MCF 10A (cell line): ENCODE results near the gene VCL. TPM values are rescaled to one million over a fixed set of nuclear protein-coding genes. Genes with fewer than 3 reads are reported as not detected.

Experiments used
- BruUV-seq: library from RNA; stranded (reverse); fragments of 400-500 nt; replicated peaks from 2 replicates; lab custom pipeline; 2021; lab: Mats Ljungman, UMichigan
- CTCF ChIA-PET: fragments of 300-600 bp; sonication (Branson Sonifier 250); formaldehyde crosslinking; extraction: SDS; loops from one replicate; lab custom pipeline; 2021; ENCODE audit warnings: antibody characterized with exemption, inconsistent platforms; lab: Yijun Ruan, JAX
- POLR2A ChIA-PET: fragments of 300-600, 350-650 bp; sonication (Branson Sonifier 250); formaldehyde crosslinking; extraction: SDS; loops from one replicate; lab custom pipeline; 2020; ENCODE audit warnings: antibody characterized with exemption, inconsistent platforms; lab: Yijun Ruan, JAX
- DNase-seq: peaks from one replicate; pipeline ENCODE4 v3.0.0-alpha.2; 2018; ENCODE audit not compliant: unreplicated experiment
- H3K27ac Mint-ChIP-seq: one replicate; pipeline ENCODE4 v1.8.0; 2022; ENCODE audit warnings: mild to moderate bottlenecking, low read depth, mixed read lengths; ENCODE audit not compliant: unreplicated experiment
- H3K27me3 Mint-ChIP-seq: one replicate; pipeline ENCODE4 v1.8.0; 2022; ENCODE audit warnings: mixed read lengths; ENCODE audit not compliant: insufficient read depth, unreplicated experiment
- H3K36me3 Mint-ChIP-seq: one replicate; pipeline ENCODE4 v1.8.0; 2022; ENCODE audit warnings: mild to moderate bottlenecking, moderate library complexity, mixed read lengths; ENCODE audit not compliant: insufficient read depth, unreplicated experiment
- H3K4me1 Mint-ChIP-seq: one replicate; pipeline ENCODE4 v1.8.0; 2022; ENCODE audit warnings: mixed read lengths; ENCODE audit not compliant: insufficient read depth, unreplicated experiment
- H3K4me3 Mint-ChIP-seq: one replicate; pipeline ENCODE4 v1.8.0; 2022; ENCODE audit warnings: mild to moderate bottlenecking, moderate library complexity, mixed read lengths; ENCODE audit not compliant: unreplicated experiment
- H3K9me3 Mint-ChIP-seq: one replicate; pipeline ENCODE4 v1.8.0; 2022; ENCODE audit warnings: mixed read lengths; ENCODE audit not compliant: unreplicated experiment
- intact Hi-C: fragments of 100-400 bp; cut with micrococcal nuclease; formaldehyde crosslinking; loops from 2 replicates; pipeline ENCODE4 v1.14.1; 2022
- total RNA-seq: library from RNA; stranded (reverse); gene quantifications from 2 replicates; pipeline ENCODE4 v1.2.3, GENCODE V29; 2022
- TF ChIP-seq, protein P1 (sequence below): fragments of 200-600 bp; IDR thresholded peaks from one replicate; pipeline ENCODE4 v1.8.0; 2022; ENCODE audit warnings: antibody characterized with exemption, mild to moderate bottlenecking; ENCODE audit not compliant: unreplicated experiment

The VCL gene
- total RNA-seq, 1 experiment from 2014 or later = 90.2 TPM

DNA sequence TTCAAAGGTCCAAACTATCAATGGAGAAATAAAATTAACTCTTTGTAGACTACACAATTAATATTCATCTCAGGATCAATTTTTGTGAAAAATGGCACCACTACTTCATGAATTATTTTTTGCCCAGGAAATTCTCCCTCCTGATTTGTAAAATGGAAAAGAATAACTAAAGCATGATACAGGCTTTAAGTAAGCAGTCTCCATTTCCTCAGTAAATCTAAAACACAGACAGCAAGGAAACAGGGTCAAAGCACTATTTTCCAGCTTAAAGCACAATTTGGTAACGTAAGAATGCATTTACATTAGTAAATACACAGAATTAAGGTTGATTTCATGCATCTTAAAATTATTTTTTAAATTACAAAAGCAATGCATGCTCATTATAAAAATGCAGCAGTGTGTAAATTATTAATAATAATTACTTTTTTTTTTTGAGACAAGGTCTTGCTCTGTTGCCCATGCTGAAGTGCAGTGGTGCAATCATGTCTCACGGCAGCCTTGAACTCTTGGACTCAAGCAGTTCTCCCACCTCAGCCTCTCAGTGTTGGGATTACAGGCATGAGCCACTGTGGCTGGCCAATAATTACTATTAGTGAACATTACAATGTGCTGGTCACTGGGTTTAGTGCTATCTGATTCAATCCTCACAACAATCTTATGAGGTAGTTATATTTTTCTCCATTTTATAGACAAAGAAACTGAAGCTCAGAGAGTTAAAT is 26.1 kb upstream of the VCL start:
- no TSS peak for BruUV-seq
- H3K4me3 Mint-ChIP-seq = no peak overlapping the region
- no peak for DNase-seq
- TF ChIP-seq, protein P1, sequence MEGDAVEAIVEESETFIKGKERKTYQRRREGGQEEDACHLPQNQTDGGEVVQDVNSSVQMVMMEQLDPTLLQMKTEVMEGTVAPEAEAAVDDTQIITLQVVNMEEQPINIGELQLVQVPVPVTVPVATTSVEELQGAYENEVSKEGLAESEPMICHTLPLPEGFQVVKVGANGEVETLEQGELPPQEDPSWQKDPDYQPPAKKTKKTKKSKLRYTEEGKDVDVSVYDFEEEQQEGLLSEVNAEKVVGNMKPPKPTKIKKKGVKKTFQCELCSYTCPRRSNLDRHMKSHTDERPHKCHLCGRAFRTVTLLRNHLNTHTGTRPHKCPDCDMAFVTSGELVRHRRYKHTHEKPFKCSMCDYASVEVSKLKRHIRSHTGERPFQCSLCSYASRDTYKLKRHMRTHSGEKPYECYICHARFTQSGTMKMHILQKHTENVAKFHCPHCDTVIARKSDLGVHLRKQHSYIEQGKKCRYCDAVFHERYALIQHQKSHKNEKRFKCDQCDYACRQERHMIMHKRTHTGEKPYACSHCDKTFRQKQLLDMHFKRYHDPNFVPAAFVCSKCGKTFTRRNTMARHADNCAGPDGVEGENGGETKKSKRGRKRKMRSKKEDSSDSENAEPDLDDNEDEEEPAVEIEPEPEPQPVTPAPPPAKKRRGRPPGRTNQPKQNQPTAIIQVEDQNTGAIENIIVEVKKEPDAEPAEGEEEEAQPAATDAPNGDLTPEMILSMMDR = no peak
- H3K36me3 Mint-ChIP-seq = no peaks in the 10 kb centered on the region
- ChIA-PET POLR2A (interaction anchor here (0.6 to 0.8 kb wide), 2 partner anchors 27 to 84 kb away, joined by 3 read pairs; no protein-coding TSS in a partner anchor), CTCF (interaction anchor here (0.6 to 1.2 kb wide), 5 partner anchors 15 to 92 kb away, joined by 3 to 8 read pairs (median 4); no protein-coding TSS in a partner anchor)
- H3K9me3 Mint-ChIP-seq = no peaks in the 10 kb centered on the region
- H3K27me3 Mint-ChIP-seq = no peaks in the 10 kb centered on the region
- no peak overlapping the region for H3K27ac Mint-ChIP-seq
- H3K4me1 Mint-ChIP-seq = peaks cover 5% of the 10 kb centered on the region
- intact Hi-C loops = no loop called here

DNA sequence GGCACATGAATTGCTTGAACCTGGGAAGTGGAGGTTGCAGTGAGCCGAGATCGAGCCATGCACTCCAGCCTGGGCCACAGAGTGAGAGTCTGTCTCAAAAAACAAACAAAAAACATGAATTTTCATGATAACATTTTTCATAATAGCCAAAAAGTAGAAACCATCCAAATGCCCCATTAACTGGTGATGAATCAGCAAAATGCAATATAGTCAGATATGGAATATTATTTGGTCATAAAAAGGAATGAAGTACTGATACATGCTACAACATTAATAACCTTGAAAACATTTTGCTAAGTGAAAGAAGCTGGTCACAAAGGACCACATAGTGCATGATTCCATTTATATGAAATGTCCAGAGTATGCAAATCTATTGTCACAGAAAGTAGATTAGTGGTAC is 24.5 kb upstream of the VCL start:
- peaks cover 5% of the 10 kb centered on the region for H3K4me1 Mint-ChIP-seq
- intact Hi-C loops = no loop called here
- no peaks in the 10 kb centered on the region for H3K27me3 Mint-ChIP-seq
- TF ChIP-seq, protein P1 = no peak
- POLR2A ChIA-PET = no interaction called here
- no peak overlapping the region for H3K4me3 Mint-ChIP-seq
- no peak for DNase-seq
- H3K9me3 Mint-ChIP-seq = no peaks in the 10 kb centered on the region
- H3K36me3 Mint-ChIP-seq = no peaks in the 10 kb centered on the region
- CTCF ChIA-PET = no interaction called here
- no TSS peak for BruUV-seq
- no peak overlapping the region for H3K27ac Mint-ChIP-seq

DNA sequence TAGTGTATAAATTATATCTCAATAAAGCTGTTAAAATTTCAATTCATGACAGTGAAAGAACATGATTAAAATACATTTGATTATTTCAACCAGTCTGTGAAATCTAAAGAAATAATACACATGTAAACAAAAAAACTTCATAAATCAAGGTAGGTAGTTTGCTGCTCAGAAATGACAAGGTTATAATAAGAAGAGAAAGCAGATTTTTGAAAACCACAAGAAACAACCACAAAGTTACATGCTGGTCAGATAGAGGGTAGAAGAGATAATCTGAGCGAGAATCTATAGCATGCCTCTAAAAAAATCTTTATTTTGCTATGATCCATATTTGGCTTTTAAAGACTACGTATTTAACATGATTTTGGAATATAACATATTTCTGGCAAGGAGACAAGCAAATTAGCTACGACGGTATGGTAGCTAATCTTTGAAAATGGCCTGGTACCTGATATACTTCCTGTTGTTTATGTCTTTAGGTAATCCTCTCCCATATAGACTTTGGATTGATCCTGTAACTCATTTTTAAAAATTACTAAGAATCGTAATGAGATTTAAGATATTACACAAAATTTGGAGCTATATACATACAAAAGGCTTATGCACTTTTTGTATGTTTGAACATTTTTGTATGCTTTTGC is 23.5 kb upstream of the VCL start:
- TF ChIP-seq, protein P1 = no peak
- Mint-ChIP-seq H3K36me3 (no peaks in the 10 kb centered on the region), H3K4me1 (peaks cover under 1% of the 10 kb centered on the region), H3K27me3 (no peaks in the 10 kb centered on the region), H3K27ac (no peak overlapping the region), H3K9me3 (no peaks in the 10 kb centered on the region), H3K4me3 (no peak overlapping the region)
- ChIA-PET CTCF (interaction anchor here (0.7 kb wide), 1 partner anchor 25 kb away, joined by 7 read pairs; no protein-coding TSS in a partner anchor), POLR2A (interaction anchor here (0.5 to 1.1 kb wide), 3 partner anchors 8 to 109 kb away, joined by 3 to 5 read pairs (median 3); no protein-coding TSS in a partner anchor)
- no peak for DNase-seq
- intact Hi-C loops = no loop called here
- no TSS peak for BruUV-seq

DNA sequence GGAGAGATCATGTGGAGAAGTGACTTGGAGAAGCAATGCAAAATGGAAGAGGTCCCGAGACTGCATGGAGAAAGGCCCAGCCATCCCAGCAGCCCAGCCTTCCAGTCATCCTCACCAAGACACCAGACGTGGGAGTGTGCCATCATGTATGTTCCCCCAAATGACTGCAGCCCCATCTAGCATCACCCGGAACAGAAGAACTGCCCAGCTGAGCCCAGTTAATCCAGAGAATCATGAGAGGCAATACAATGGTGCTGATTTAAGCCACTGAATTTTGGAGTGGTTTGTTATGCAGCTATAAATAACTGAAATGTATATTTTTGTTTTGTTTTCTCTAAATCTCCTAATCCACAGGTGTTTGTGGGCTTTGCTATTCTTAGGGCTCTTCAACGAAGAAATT is 22.5 kb upstream of the VCL start:
- no peak overlapping the region for H3K4me3 Mint-ChIP-seq
- no peak for DNase-seq
- ChIA-PET CTCF (no interaction called here), POLR2A (no interaction called here)
- H3K4me1 Mint-ChIP-seq = no peaks in the 10 kb centered on the region
- BruUV-seq = no TSS peak
- intact Hi-C loops = no loop called here
- no peaks in the 10 kb centered on the region for H3K27me3 Mint-ChIP-seq
- H3K36me3 Mint-ChIP-seq = no peaks in the 10 kb centered on the region
- H3K27ac Mint-ChIP-seq = no peak overlapping the region
- no peaks in the 10 kb centered on the region for H3K9me3 Mint-ChIP-seq
- TF ChIP-seq, protein P1 = no peak
